Testis (tissue), 3 donors: ENCODE data around the gene DLX4. TPM values are rescaled to one million over a fixed set of nuclear protein-coding genes. Genes with fewer than 3 reads are reported as not detected.

Experiments
- DNase-seq: peaks from one replicate; pipeline ENCODE4 v3.0.0-alpha.2; 2019
- H3K27ac ChIP-seq, 2 donors: fragments of 200-600 bp; sonication (generic); one replicate each; pipeline ENCODE4 v1.5.1; 2019
- H3K27me3 ChIP-seq: fragments of 200-600 bp; sonication (generic); one replicate; pipeline ENCODE4 v1.5.1; 2019
- H3K36me3 ChIP-seq: fragments of 200-600 bp; sonication (generic); one replicate; pipeline ENCODE4 v1.5.1; 2017; ENCODE audit warnings: low read depth; ENCODE audit errors: missing control alignments
- H3K4me1 ChIP-seq: fragments of 200-600 bp; sonication (generic); one replicate; pipeline ENCODE4 v1.5.1; 2019
- H3K4me3 ChIP-seq, 2 donors: fragments of 200-600 bp; sonication (generic); one replicate each; pipeline ENCODE4 v1.5.1; 2017 to 2019
- H3K9me3 ChIP-seq: fragments of 200-600 bp; sonication (generic); one replicate; pipeline ENCODE4 v1.5.1; 2017
- CTCF ChIP-seq, 3 experiments: fragments of 450-650 bp in 2 of 3; fragments of 200-600 bp in 1 of 3; sonication (generic) in 1 of 3; IDR thresholded peaks; one replicate each; pipeline ENCODE4 v1.5.1; 2016 to 2019; ENCODE audit warnings: antibody characterized with exemption in 3 of 3, mild to moderate bottlenecking in 2 of 3, moderate library complexity in 1 of 3
- POLR2A ChIP-seq: fragments of 450-650 bp; IDR thresholded peaks from one replicate; pipeline ENCODE4 v1.6.1; 2017; ENCODE audit warnings: antibody characterized with exemption, mild to moderate bottlenecking, moderate library complexity
- WGBS, 2 donors: methylation state at CpG; one replicate each; pipeline ENCODE4 v1.1.5; 2018; 5-methylcytosine and 5-hydroxymethylcytosine counted together
- intact Hi-C: fragments of 100-400 bp; cut with DNase I; formaldehyde crosslinking; loops from one replicate; pipeline ENCODE4 v1.15.1; 2023; ENCODE audit warnings: low total_unique reads
- polyA plus RNA-seq: library from polyadenylated mRNA; stranded (reverse); fragments of 350-450 nt; fragmentation: Illumina TruSeq; extraction: RNeasy Lipid Tissue Mini Kit (QIAGEN cat#74804); gene quantifications from one replicate; pipeline ENCODE4 v1.2.3, GENCODE V29; 2014; ENCODE audit warnings: low read depth, low replicate concordance; ENCODE audit not compliant: insufficient read depth
- total RNA-seq, 2 donors: library from RNA; depleted of rRNA; stranded (reverse); fragments of >200 nt; gene quantifications; one replicate each; pipeline ENCODE4 v1.2.3, GENCODE V29; 2016

Gene DLX4
- total and polyA plus RNA-seq, 3 donors from 2014 or later = 0.30 to 1.2 (median 0.37) TPM

DNA sequence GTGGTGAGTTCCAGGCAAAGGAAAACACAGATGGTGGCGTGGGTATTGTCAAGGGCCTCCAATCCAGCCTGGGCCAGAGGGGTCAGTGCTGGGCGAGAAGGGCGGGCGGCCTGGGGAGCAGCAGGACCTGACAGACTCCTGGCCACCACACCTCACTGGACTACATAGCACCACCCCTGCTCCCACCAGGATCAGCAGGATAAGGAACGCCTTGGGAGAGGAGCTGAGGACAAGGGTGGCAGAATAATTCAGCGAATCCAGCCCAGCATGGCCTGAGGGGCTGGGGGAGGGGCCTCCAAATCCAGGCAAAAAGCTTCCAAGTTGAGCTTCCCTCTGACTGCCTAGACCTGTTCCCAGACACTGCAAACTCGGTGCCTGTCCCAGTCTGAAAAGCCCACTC, 6.5 kb downstream of the DLX4 start:
- Histone ChIP-seq H3K4me1 (peaks cover 12% of the 10 kb centered on the region), H3K27me3 (no peaks in the 10 kb centered on the region), H3K4me3 (no peak overlapping the region), H3K36me3 (no peaks in the 10 kb centered on the region), H3K9me3 (no peaks in the 10 kb centered on the region), H3K27ac (no peak overlapping the region)
- TF ChIP-seq CTCF (IDR thresholded peaks at IDR 0.05) = no peak
- TF ChIP-seq POLR2A = no peak
- intact Hi-C loops = no loop called here
- DNase-seq = no peak
- WGBS, 2 donors = 90 to 95% methylated on average over 6 to 7 of the region's 7 CpGs

- no peak overlapping the region for H3K27ac ChIP-seq
- H3K4me1 ChIP-seq = peaks cover 11% of the 10 kb centered on the region
- WGBS, 2 donors = 84 to 87% methylated on average over 5 of the region's 5 CpGs
- no peaks in the 10 kb centered on the region for H3K9me3 ChIP-seq
- H3K36me3 ChIP-seq = no peaks in the 10 kb centered on the region
- intact Hi-C loops = no loop called here
- no peak for DNase-seq
- H3K4me3 ChIP-seq = no peak overlapping the region
- H3K27me3 ChIP-seq = no peaks in the 10 kb centered on the region
- TF ChIP-seq POLR2A (no peak), CTCF (IDR thresholded peaks at IDR 0.05) (no peak)
Measured at GRCh38 chr17:49976163-49976827, 7.3 kb downstream of the DLX4 start.

DNA sequence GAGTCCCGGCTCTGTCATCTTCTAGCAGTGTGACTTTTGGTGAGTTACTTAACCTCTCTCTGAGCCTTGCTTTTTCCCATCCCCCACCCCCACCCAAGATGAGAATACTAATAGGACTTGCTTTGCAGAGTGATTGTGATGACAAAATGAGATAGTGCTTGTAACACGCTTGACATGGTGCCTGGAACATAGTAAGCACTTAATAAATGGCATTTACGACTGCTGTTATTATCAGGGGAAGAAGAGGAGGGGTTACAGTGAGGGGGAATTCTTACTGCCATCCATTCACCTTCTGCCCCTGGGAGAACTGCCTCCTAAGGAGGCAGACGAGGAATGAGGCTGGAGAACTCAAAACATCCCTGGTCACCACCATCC, 7.8 kb downstream of the DLX4 start:
- H3K27me3 ChIP-seq = no peaks in the 10 kb centered on the region

GRCh38 chr17:49977463-49978389, 8.7 kb downstream of the DLX4 start:
- 78 to 82% methylated on average over 7 of the region's 7 CpGs for WGBS, 2 donors
- TF ChIP-seq CTCF (IDR thresholded peaks at IDR 0.05) (no peak), POLR2A (no peak)
- H3K9me3 ChIP-seq = no peaks in the 10 kb centered on the region

More for the DNA sequence above, 7.8 kb downstream of the DLX4 start:
- Histone ChIP-seq H3K36me3 (no peaks in the 10 kb centered on the region), H3K4me1 (peaks cover 6% of the 10 kb centered on the region), H3K4me3 (no peak overlapping the region), H3K9me3 (no peaks in the 10 kb centered on the region), H3K27ac (no peak overlapping the region)
- TF ChIP-seq CTCF (IDR thresholded peaks at IDR 0.05) (no peak), POLR2A (no peak)
- 79 to 87% methylated on average over 4 of the region's 4 CpGs for WGBS, 2 donors
- intact Hi-C loops = no loop called here
- DNase-seq = no peak

More at GRCh38 chr17:49977463-49978389, 8.7 kb downstream of the DLX4 start:
- no peak for DNase-seq
- no peaks in the 10 kb centered on the region for H3K4me1 ChIP-seq
- no peaks in the 10 kb centered on the region for H3K36me3 ChIP-seq
- intact Hi-C loops = no loop called here
- no peaks in the 10 kb centered on the region for H3K27me3 ChIP-seq
- no peak overlapping the region for H3K4me3 ChIP-seq
- no peak overlapping the region for H3K27ac ChIP-seq
